Parathyroid adenoma (tissue), 2 donors: ENCODE measurements around the gene LGALS14.
"Not testable (repeated sequence)": the region's sequence is repeated elsewhere in the genome, so short reads cannot be mapped to it uniquely, and the experiment has no call there.

Experiments used
- H2AFZ ChIP-seq: fragments of 300-600 bp; sonication (generic); one replicate; pipeline ENCODE4 v1.7.0; 2017; ENCODE audit warnings: antibody characterized with exemption, mild to moderate bottlenecking
- H3K27ac ChIP-seq: fragments of 300-600 bp; sonication (generic); one replicate; pipeline ENCODE4 v1.7.0; 2017
- H3K27me3 ChIP-seq: fragments of 300-600 bp; sonication (generic); one replicate; pipeline ENCODE4 v1.7.0; 2017; ENCODE audit warnings: low read length; ENCODE audit not compliant: control insufficient read depth, insufficient read depth
- H3K36me3 ChIP-seq: fragments of 300-600 bp; sonication (generic); one replicate; pipeline ENCODE4 v1.7.0; 2017; ENCODE audit warnings: low read length; ENCODE audit not compliant: control insufficient read depth, insufficient read depth
- H3K4me1 ChIP-seq: fragments of 300-600 bp; sonication (generic); one replicate; pipeline ENCODE4 v1.7.0; 2017; ENCODE audit warnings: control low read depth
- H3K4me2 ChIP-seq: fragments of 300-600 bp; sonication (generic); one replicate; pipeline ENCODE4 v1.7.0; 2017; ENCODE audit warnings: low read length
- H3K4me3 ChIP-seq: fragments of 300-600 bp; sonication (generic); one replicate; pipeline ENCODE4 v1.7.0; 2017; ENCODE audit warnings: low read depth, low read length
- H3K79me2 ChIP-seq: fragments of 300-600 bp; sonication (generic); one replicate; pipeline ENCODE4 v1.7.0; 2017; ENCODE audit warnings: control low read depth
- H3K9ac ChIP-seq: fragments of 300-600 bp; sonication (generic); one replicate; pipeline ENCODE4 v1.7.0; 2017; ENCODE audit warnings: mild to moderate bottlenecking
- H3K9me3 ChIP-seq: fragments of 300-600 bp; sonication (generic); one replicate; pipeline ENCODE4 v1.7.0; 2017; ENCODE audit warnings: low read length; ENCODE audit not compliant: control insufficient read depth
- CTCF ChIP-seq: fragments of 300-600 bp; sonication (generic); IDR thresholded peaks from one replicate; pipeline ENCODE4 v1.7.0; 2017; ENCODE audit warnings: antibody characterized with exemption, mild to moderate bottlenecking
- donor health status: primary hyperparathyroidism.

Gene LGALS14

GRCh38 chr19:39680593-39680992 lies 23.7 kb upstream of the LGALS14 start:
- H3K4me1 ChIP-seq: peaks cover 21% of the 10 kb centered on the region
- no peak overlapping the region for H3K4me3 ChIP-seq
- no peaks in the 10 kb centered on the region for H3K9me3 ChIP-seq
- no peaks in the 10 kb centered on the region for H3K27me3 ChIP-seq
- TF ChIP-seq CTCF: no peak
- H3K36me3 ChIP-seq: no peaks in the 10 kb centered on the region
- H3K79me2 ChIP-seq: no peaks in the 10 kb centered on the region
- no peak overlapping the region for H3K4me2 ChIP-seq
- no peak overlapping the region for H3K9ac ChIP-seq
- H2AFZ ChIP-seq: no peak overlapping the region
- H3K27ac ChIP-seq: no peak overlapping the region

GRCh38 chr19:39681416-39681815 lies 22.9 kb upstream of the LGALS14 start:
- Histone ChIP-seq H3K79me2 (no peaks in the 10 kb centered on the region), H3K4me1 (peaks cover 21% of the 10 kb centered on the region), H3K9me3 (no peaks in the 10 kb centered on the region), H3K9ac (no peak overlapping the region), H3K4me2 (no peak overlapping the region), H3K4me3 (no peak overlapping the region), H2AFZ (no peak overlapping the region), H3K27me3 (no peaks in the 10 kb centered on the region), H3K27ac (no peak overlapping the region), H3K36me3 (no peaks in the 10 kb centered on the region)
- no peak for TF ChIP-seq CTCF

GRCh38 chr19:39684267-39684666 lies 20.0 kb upstream of the LGALS14 start:
- Histone ChIP-seq H2AFZ (no peak overlapping the region), H3K9ac (no peak overlapping the region), H3K27me3 (no peaks in the 10 kb centered on the region), H3K4me1 (peaks cover 2% of the 10 kb centered on the region), H3K36me3 (no peaks in the 10 kb centered on the region), H3K4me3 (no peak overlapping the region), H3K79me2 (no peaks in the 10 kb centered on the region), H3K4me2 (no peak overlapping the region), H3K27ac (no peak overlapping the region), H3K9me3 (no peaks in the 10 kb centered on the region)
- no peak for TF ChIP-seq CTCF

GRCh38 chr19:39686739-39687138 lies 17.5 kb upstream of the LGALS14 start:
- H3K4me1 ChIP-seq: no peaks in the 10 kb centered on the region
- no peaks in the 10 kb centered on the region for H3K9me3 ChIP-seq
- no peaks in the 10 kb centered on the region for H3K36me3 ChIP-seq
- TF ChIP-seq CTCF: no peak
- no peak overlapping the region for H3K9ac ChIP-seq
- no peak overlapping the region for H3K4me2 ChIP-seq
- no peaks in the 10 kb centered on the region for H3K79me2 ChIP-seq
- no peak overlapping the region for H3K4me3 ChIP-seq
- H3K27ac ChIP-seq: no peak overlapping the region
- H3K27me3 ChIP-seq: no peaks in the 10 kb centered on the region
- H2AFZ ChIP-seq: no peak overlapping the region

GRCh38 chr19:39688637-39689036 lies 15.6 kb upstream of the LGALS14 start:
- H3K27ac ChIP-seq, H3K9me3 ChIP-seq, H3K4me3 ChIP-seq, H3K79me2 ChIP-seq, H3K9ac ChIP-seq, H3K4me1 ChIP-seq, H2AFZ ChIP-seq, H3K4me2 ChIP-seq, H3K36me3 ChIP-seq, H3K27me3 ChIP-seq: not testable (repeated sequence)
